GM18867 (cell line): ENCODE data around the gene COL20A1.
"Not testable (repeated sequence)": the region's sequence is repeated elsewhere in the genome, so short reads cannot be mapped to it uniquely, and the experiment has no call there.

Source experiments
- ATAC-seq: cut with Tn5 transposase; IDR thresholded peaks from one replicate; pipeline ENCODE4 v1.9.1; 2021; ENCODE audit warnings: mild to moderate bottlenecking, moderate library complexity; ENCODE audit not compliant: unreplicated experiment

COL20A1 gene

GRCh38 chr20:63370618-63371187 is 77.7 kb downstream of the COL20A1 start:
- no peak for ATAC-seq

GRCh38 chr20:63371291-63371865 is 78.4 kb downstream of the COL20A1 start:
- ATAC-seq: no peak

GRCh38 chr20:63372971-63373885 is 80.2 kb downstream of the COL20A1 start:
- ATAC-seq: no peak

GRCh38 chr20:63373996-63374395 is 81.0 kb downstream of the COL20A1 start:
- no peak for ATAC-seq

- ATAC-seq: no peak
Observed at GRCh38 chr20:63374504-63374903, 81.5 kb downstream of the COL20A1 start.

GRCh38 chr20:63375438-63375837 is 82.5 kb downstream of the COL20A1 start:
- ATAC-seq: no peak

GRCh38 chr20:63376283-63377250 is 83.6 kb downstream of the COL20A1 start:
- ATAC-seq: no peak

- no peak for ATAC-seq
Observed at GRCh38 chr20:63377256-63377941, 84.4 kb downstream of the COL20A1 start.

- no peak for ATAC-seq
Observed at GRCh38 chr20:63377951-63378381, 85.0 kb downstream of the COL20A1 start.

- ATAC-seq: no peak
Observed at GRCh38 chr20:63378626-63379025, 85.6 kb downstream of the COL20A1 start.

- no peak for ATAC-seq
Observed at GRCh38 chr20:63379296-63379695, 86.3 kb downstream of the COL20A1 start.

GRCh38 chr20:63379872-63380271 is 86.9 kb downstream of the COL20A1 start:
- not testable (repeated sequence) for ATAC-seq

- ATAC-seq: no peak
Observed at GRCh38 chr20:63380346-63380870, 87.4 kb downstream of the COL20A1 start.

- ATAC-seq: no peak
Observed at GRCh38 chr20:63381781-63382431, 88.9 kb downstream of the COL20A1 start.

- no peak for ATAC-seq
Observed at GRCh38 chr20:63382551-63383300, 89.7 kb downstream of the COL20A1 start.

- no peak for ATAC-seq
Observed at GRCh38 chr20:63383556-63383955, 90.6 kb downstream of the COL20A1 start.

- ATAC-seq: no peak
Observed at GRCh38 chr20:63384336-63384735, 91.3 kb downstream of the COL20A1 start.
